Neural cell (in vitro differentiated cells): ENCODE results near the gene IL17A. TPM values are rescaled to one million over a fixed set of nuclear protein-coding genes. Genes with fewer than 3 reads are reported as not detected.

Source experiments
- H2AFZ ChIP-seq: fragments of 200-600, 300-800 bp; sonication (generic), shearing (Covaris generic); 2 replicates; pipeline ENCODE4 v1.6.0; 2014; ENCODE audit warnings: low read depth, mild to moderate bottlenecking, antibody characterized with exemption, low read length, moderate library complexity
- H3F3A ChIP-seq: fragments of 200-600 bp; shearing (Covaris generic); 2 replicates; pipeline ENCODE4 v1.6.1; 2016; ENCODE audit warnings: mild to moderate bottlenecking, moderate library complexity, mixed read lengths, antibody characterized with exemption, low read length; ENCODE audit not compliant: insufficient read depth, poor library complexity, severe bottlenecking
- H3K27ac ChIP-seq: fragments of 200-600, 300-800 bp; sonication (generic), shearing (Covaris generic); 2 replicates; pipeline ENCODE4 v1.5.1; 2014; ENCODE audit warnings: mild to moderate bottlenecking, low read length, moderate library complexity
- H3K27me3 ChIP-seq: fragments of 300-800, 200-600 bp; sonication (generic), shearing (Covaris generic); 2 replicates; pipeline ENCODE4 v1.6.0; 2014; ENCODE audit warnings: mild to moderate bottlenecking, low read depth, low read length, moderate library complexity; ENCODE audit not compliant: insufficient read depth
- H3K36me3 ChIP-seq: fragments of 300-800, 200-600 bp; sonication (generic), shearing (Covaris generic); 2 replicates; pipeline ENCODE4 v1.5.1; 2014; ENCODE audit warnings: mild to moderate bottlenecking, antibody characterized with exemption, low read length, moderate library complexity; ENCODE audit not compliant: insufficient read depth
- H3K4me2 ChIP-seq: fragments of 300-800, 200-600 bp; sonication (generic), shearing (Covaris generic); 2 replicates; pipeline ENCODE4 v1.6.0; 2014; ENCODE audit warnings: mild to moderate bottlenecking, low read length
- H3K4me3 ChIP-seq: fragments of 300-800, 200-600 bp; sonication (generic), shearing (Covaris generic); 2 replicates; pipeline ENCODE4 v1.5.1; 2014; ENCODE audit warnings: mild to moderate bottlenecking, low read length, moderate library complexity
- H3K79me2 ChIP-seq: fragments of 200-600 bp; shearing (Covaris generic); replicated peaks from 2 replicates; pipeline ENCODE4 v1.6.0; 2014; ENCODE audit warnings: mild to moderate bottlenecking, low read length, moderate library complexity; ENCODE audit not compliant: insufficient read depth
- H3K9ac ChIP-seq: fragments of 300-800, 200-600 bp; sonication (generic), shearing (Covaris generic); 2 replicates; pipeline ENCODE4 v1.6.1; 2016; ENCODE audit warnings: mild to moderate bottlenecking, low read length, mixed read lengths
- H3K9me2 ChIP-seq: fragments of 200-600 bp; shearing (Covaris generic); 2 replicates; pipeline ENCODE4 v1.6.1; 2016; ENCODE audit warnings: mild to moderate bottlenecking, low read length, mixed read lengths; ENCODE audit not compliant: insufficient read depth
- H3K9me3 ChIP-seq: fragments of 200-600, 300-800 bp; sonication (generic), shearing (Covaris generic); 2 replicates; pipeline ENCODE4 v1.6.1; 2016; ENCODE audit warnings: mild to moderate bottlenecking, mixed run types, low read length, moderate library complexity, mixed read lengths
- H4K20me1 ChIP-seq: fragments of 200-600 bp; shearing (Covaris generic); 2 replicates; pipeline ENCODE4 v1.6.1; 2016; ENCODE audit warnings: mild to moderate bottlenecking, mixed run types; ENCODE audit not compliant: insufficient read depth
- EP300 ChIP-seq: fragments of 450-650 bp; conservative IDR thresholded peaks from 2 replicates; pipeline ENCODE4 v1.6.1; 2014; ENCODE audit warnings: antibody characterized with exemption, mild to moderate bottlenecking, moderate library complexity; ENCODE audit not compliant: poor library complexity, severe bottlenecking
- EZH2 ChIP-seq: fragments of 200-600, 300-800 bp; shearing (Covaris generic), sonication (generic); IDR thresholded peaks from 2 replicates; pipeline ENCODE4 v1.6.1; 2014; ENCODE audit warnings: antibody characterized with exemption, low read length, borderline replicate concordance, mild to moderate bottlenecking; ENCODE audit not compliant: insufficient read depth, poor library complexity, severe bottlenecking
- MXI1 ChIP-seq: fragments of 450-650 bp; conservative IDR thresholded peaks from 2 replicates; pipeline ENCODE4 v1.6.1; 2014; ENCODE audit warnings: antibody characterized with exemption, mild to moderate bottlenecking; ENCODE audit not compliant: poor library complexity, severe bottlenecking
- POLR2AphosphoS5 ChIP-seq: IDR thresholded peaks from 2 replicates; pipeline ENCODE4 v1.6.1; 2012
- RAD21 ChIP-seq: fragments of 450-650 bp; conservative IDR thresholded peaks from 2 replicates; pipeline ENCODE4 v1.6.1; 2014; ENCODE audit warnings: antibody characterized with exemption, mild to moderate bottlenecking, moderate library complexity
- REST ChIP-seq: IDR thresholded peaks from 2 replicates; pipeline ENCODE4 v1.6.1; 2012; ENCODE audit warnings: borderline replicate concordance
- SMC3 ChIP-seq: fragments of 450-650 bp; conservative IDR thresholded peaks from 2 replicates; pipeline ENCODE4 v1.6.1; 2014; ENCODE audit warnings: antibody characterized with exemption, mild to moderate bottlenecking, moderate library complexity; ENCODE audit not compliant: poor library complexity
- TAF1 ChIP-seq: IDR thresholded peaks from 2 replicates; pipeline ENCODE4 v1.6.1; 2012; ENCODE audit warnings: low read depth
- polyA plus RNA-seq: library from polyadenylated mRNA; depleted of rRNA; stranded (reverse); fragments of >200 nt; gene quantifications from 2 replicates; pipeline ENCODE4 v1.2.3, GENCODE V29; 2014
- TF ChIP-seq, protein P1 (sequence below): fragments of 450-650 bp; IDR thresholded peaks from 2 replicates; pipeline ENCODE4 v1.5.1; 2014; ENCODE audit warnings: antibody characterized with exemption, mild to moderate bottlenecking, moderate library complexity; ENCODE audit not compliant: poor library complexity, severe bottlenecking

The IL17A gene
- polyA plus RNA-seq, 1 donor from 2014 or later = not detected

GRCh38 chr6:52160472-52161104 lies 25.6 kb upstream of the IL17A start:
- no peak overlapping the region for H2AFZ ChIP-seq
- H3K4me3 ChIP-seq = no peak overlapping the region
- H4K20me1 ChIP-seq = no peaks in the 10 kb centered on the region
- H3K79me2 ChIP-seq = no peaks in the 10 kb centered on the region
- H3K4me2 ChIP-seq = no peak overlapping the region
- no peaks in the 10 kb centered on the region for H3K9me2 ChIP-seq
- H3K36me3 ChIP-seq = no peaks in the 10 kb centered on the region
- no peaks in the 10 kb centered on the region for H3K27me3 ChIP-seq
- H3F3A ChIP-seq = no peaks in the 10 kb centered on the region
- no peak overlapping the region for H3K9ac ChIP-seq
- no peaks in the 10 kb centered on the region for H3K9me3 ChIP-seq
- no peak for TF ChIP-seq TAF1
- no peak for TF ChIP-seq REST
- TF ChIP-seq EP300 = no peak
- TF ChIP-seq EZH2 = no peak
- TF ChIP-seq POLR2AphosphoS5 = no peak
- TF ChIP-seq, protein P1, sequence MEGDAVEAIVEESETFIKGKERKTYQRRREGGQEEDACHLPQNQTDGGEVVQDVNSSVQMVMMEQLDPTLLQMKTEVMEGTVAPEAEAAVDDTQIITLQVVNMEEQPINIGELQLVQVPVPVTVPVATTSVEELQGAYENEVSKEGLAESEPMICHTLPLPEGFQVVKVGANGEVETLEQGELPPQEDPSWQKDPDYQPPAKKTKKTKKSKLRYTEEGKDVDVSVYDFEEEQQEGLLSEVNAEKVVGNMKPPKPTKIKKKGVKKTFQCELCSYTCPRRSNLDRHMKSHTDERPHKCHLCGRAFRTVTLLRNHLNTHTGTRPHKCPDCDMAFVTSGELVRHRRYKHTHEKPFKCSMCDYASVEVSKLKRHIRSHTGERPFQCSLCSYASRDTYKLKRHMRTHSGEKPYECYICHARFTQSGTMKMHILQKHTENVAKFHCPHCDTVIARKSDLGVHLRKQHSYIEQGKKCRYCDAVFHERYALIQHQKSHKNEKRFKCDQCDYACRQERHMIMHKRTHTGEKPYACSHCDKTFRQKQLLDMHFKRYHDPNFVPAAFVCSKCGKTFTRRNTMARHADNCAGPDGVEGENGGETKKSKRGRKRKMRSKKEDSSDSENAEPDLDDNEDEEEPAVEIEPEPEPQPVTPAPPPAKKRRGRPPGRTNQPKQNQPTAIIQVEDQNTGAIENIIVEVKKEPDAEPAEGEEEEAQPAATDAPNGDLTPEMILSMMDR = no peak
- no peak for TF ChIP-seq RAD21
- TF ChIP-seq MXI1 = no peak
- no peak for TF ChIP-seq SMC3
- no peak overlapping the region for H3K27ac ChIP-seq

DNA sequence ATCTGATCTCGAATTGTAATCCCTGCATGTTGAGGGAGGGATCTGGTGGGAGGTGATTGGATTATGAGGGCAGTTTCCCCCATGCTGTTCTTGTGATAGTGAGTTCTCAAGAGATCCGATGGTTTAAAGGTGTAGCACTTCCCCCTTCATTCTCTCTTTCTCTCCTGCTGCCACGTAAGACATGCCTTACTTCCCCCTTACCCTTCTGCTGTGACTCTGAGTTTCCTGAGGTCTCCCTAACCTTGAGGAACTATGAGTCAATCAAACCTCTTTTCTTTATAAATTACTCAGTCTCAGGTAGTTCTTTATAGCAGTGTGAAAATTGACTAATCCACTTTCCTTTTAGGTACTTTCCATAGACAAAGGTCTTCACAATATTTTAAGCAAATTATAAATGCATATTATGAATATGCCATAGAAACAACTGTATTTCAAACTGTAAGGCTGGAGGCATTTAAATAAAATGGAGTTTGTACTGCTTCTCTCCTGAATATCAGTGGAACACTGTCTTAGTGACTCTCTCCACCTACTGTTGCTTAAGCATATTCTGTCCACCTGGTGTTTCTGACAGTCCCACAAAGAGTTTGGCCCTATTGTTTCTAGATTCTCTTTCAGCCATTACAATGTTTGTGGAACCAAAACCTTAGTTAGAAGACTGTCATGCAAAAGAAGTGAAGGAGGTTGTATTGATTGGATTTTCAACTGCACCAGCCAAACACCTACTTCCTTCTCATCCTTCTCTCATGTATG lies 24.3 kb upstream of the IL17A start:
- Histone ChIP-seq H2AFZ (no peak overlapping the region), H3K4me3 (no peak overlapping the region), H3K9me3 (no peaks in the 10 kb centered on the region), H3F3A (no peaks in the 10 kb centered on the region), H3K79me2 (no peaks in the 10 kb centered on the region), H3K27ac (no peak overlapping the region), H3K9ac (no peak overlapping the region), H4K20me1 (no peaks in the 10 kb centered on the region), H3K36me3 (no peaks in the 10 kb centered on the region), H3K9me2 (no peaks in the 10 kb centered on the region), H3K4me2 (no peak overlapping the region), H3K27me3 (no peaks in the 10 kb centered on the region)
- TF ChIP-seq POLR2AphosphoS5 (no peak), TAF1 (no peak), SMC3 (no peak), EP300 (no peak), MXI1 (no peak), RAD21 (no peak), REST (no peak), EZH2 (no peak)
- TF ChIP-seq, protein P1 = no peak
